ENCODE data around the gene SYNPO2.
A peak's percentile ranks its signal among the peaks of the same experiment; 100 is the strongest.
"Not testable (repeated sequence)": the region's sequence is repeated elsewhere in the genome, so short reads cannot be mapped to it uniquely, and the experiment has no call there.

Gene SYNPO2

DNA sequence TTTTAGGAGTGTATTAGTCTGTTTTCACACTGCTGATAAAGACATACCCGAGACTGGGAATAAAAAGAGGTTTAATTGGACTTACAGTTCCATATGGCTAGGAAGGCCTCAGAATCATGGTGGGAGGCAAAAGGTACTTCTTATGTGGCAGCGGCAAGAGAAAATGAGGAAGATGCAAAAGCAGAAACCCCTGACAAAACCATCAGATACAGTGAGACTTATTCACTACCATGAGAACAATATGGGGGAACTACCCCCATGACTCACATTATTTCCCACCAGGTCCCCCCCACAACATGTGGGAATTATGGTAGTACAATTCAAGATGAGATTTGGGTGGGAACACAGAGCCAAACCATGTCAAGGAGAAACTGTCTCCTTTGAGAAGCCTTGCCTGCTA is 121.6 kb downstream of the SYNPO2 start:
- not testable (repeated sequence) for H3K9me3 ChIP-seq (ENCODE audit: low read length); H3K4me3 ChIP-seq (ENCODE audit: low read length); H3K4me1 ChIP-seq (ENCODE audit: insufficient read depth, low read length); H3K27me3 ChIP-seq (ENCODE audit: insufficient read depth, low read length); H3K36me3 ChIP-seq (ENCODE audit: insufficient read depth, low read length); H2AFZ ChIP-seq (ENCODE audit: low read depth, low read length)

DNA sequence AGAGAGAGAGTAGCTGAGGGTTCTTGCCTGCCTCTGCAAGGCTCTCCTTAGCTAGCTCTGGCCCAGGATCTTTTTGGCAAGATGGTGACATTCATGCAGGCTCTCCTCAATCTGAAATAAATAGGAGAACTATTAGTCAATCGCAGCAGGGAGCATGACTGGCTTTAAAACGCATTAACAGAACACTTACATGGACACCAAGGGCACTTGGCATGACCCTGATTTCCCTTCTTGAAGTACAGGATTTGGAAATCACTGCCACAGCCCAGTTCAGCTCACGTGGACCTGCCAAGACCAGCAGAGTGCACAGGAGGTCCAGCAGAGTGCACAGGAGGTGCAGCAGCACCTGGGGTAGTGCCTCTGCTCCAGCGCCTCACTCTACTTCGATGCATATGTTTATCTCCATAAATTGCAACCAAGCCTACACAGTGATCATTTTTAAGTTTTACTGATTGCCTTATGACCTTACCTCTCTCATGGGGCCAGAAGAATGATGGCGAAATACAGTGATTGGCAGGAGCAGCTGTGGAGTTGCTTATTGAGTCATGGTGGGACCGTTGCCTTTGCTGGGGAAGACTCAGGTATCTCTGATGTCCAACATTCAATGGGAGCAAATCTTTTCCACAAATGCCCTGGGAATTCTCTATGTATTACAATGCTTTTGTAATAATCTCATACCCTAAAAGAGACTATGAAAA is 122.4 kb downstream of the SYNPO2 start:
- Histone ChIP-seq H3K4me3 (ENCODE audit: low read length) (no peak overlapping the region), H3K4me1 (ENCODE audit: insufficient read depth, low read length) (no peaks in the 10 kb centered on the region), H3K36me3 (ENCODE audit: insufficient read depth, low read length) (no peaks in the 10 kb centered on the region), H3K9me3 (ENCODE audit: low read length) (no peaks in the 10 kb centered on the region), H2AFZ (ENCODE audit: low read depth, low read length) (no peak overlapping the region), H3K27me3 (ENCODE audit: insufficient read depth, low read length) (no peaks in the 10 kb centered on the region)

DNA sequence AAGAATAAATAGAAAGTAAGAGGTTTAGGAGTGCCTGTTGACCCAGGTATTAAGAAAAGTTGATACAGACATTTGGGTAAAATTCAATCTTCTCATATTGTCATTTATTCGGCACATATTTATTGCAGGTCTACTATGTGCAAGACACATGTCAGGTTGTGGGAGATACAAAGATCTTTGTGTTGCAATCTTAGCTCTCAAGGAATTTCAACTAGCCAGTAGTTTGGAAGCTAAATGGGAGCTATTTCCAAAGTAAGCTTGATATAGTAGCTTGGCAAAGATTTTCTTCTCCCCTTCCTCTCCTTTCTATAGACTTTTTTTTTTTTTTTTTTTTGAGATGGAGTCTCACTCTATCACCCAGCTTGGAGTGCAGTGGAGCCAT is 122.9 kb downstream of the SYNPO2 start:
- no peak overlapping the region for H3K4me3 ChIP-seq (ENCODE audit: low read length)
- no peaks in the 10 kb centered on the region for H3K27me3 ChIP-seq (ENCODE audit: insufficient read depth, low read length)
- no peak overlapping the region for H2AFZ ChIP-seq (ENCODE audit: low read depth, low read length)
- H3K4me1 ChIP-seq (ENCODE audit: insufficient read depth, low read length) = no peaks in the 10 kb centered on the region
- no peaks in the 10 kb centered on the region for H3K9me3 ChIP-seq (ENCODE audit: low read length)
- no peaks in the 10 kb centered on the region for H3K36me3 ChIP-seq (ENCODE audit: insufficient read depth, low read length)

DNA sequence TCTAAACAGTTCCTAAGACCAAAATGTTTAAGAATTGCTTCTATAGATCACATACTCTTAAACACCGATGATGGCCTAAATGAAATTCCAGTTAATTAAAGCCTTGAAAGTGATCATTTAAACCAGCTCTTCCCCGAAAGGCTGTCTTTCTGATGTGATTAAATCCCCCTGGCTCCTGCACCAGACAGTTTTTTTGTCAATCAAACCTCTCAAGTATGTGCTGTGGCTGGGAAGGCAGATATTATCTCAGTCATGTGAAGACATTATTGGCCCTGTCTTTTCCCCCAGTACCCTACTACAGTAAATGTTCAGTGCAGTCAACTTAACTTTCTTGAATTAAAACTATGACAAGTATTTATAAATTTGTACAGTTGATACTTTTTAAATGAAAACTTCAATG is 126.0 kb downstream of the SYNPO2 start:
- H3K36me3 ChIP-seq (ENCODE audit: insufficient read depth, low read length) = no peaks in the 10 kb centered on the region
- H3K4me3 ChIP-seq (ENCODE audit: low read length) = no peak overlapping the region
- H3K27me3 ChIP-seq (ENCODE audit: insufficient read depth, low read length) = no peaks in the 10 kb centered on the region
- H3K9me3 ChIP-seq (ENCODE audit: low read length) = no peaks in the 10 kb centered on the region
- H3K4me1 ChIP-seq (ENCODE audit: insufficient read depth, low read length) = no peaks in the 10 kb centered on the region
- no peak overlapping the region for H2AFZ ChIP-seq (ENCODE audit: low read depth, low read length)

- H3K36me3 ChIP-seq (ENCODE audit: insufficient read depth, low read length) = no peaks in the 10 kb centered on the region
- no peaks in the 10 kb centered on the region for H3K9me3 ChIP-seq (ENCODE audit: low read length)
- H3K4me3 ChIP-seq (ENCODE audit: low read length) = no peak overlapping the region
- H3K27me3 ChIP-seq (ENCODE audit: insufficient read depth, low read length) = no peaks in the 10 kb centered on the region
- no peak overlapping the region for H2AFZ ChIP-seq (ENCODE audit: low read depth, low read length)
- H3K4me1 ChIP-seq (ENCODE audit: insufficient read depth, low read length) = no peaks in the 10 kb centered on the region
Measured at GRCh38 chr4:119016636-119017035, 128.0 kb downstream of the SYNPO2 start.

DNA sequence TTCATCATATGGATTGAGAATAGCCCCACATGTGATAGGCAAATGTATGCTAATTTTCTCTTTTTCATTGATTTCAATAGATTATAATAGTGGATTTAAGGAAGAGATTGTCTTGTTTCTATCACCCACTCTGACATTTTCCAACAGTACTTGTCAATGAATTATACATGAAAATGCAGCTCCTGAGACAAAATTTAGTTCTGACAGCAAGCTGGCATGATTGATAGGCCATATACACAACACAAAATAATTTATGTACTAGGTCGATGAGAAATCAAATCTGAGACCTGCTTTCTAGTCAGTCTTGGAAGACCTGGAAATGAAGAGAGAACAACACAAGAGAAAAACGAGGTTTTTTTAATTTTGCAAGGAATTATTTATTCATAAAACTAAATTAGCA is 129.0 kb downstream of the SYNPO2 start:
- no peak overlapping the region for H3K4me3 ChIP-seq (ENCODE audit: low read length)
- no peak overlapping the region for H2AFZ ChIP-seq (ENCODE audit: low read depth, low read length)
- no peaks in the 10 kb centered on the region for H3K27me3 ChIP-seq (ENCODE audit: insufficient read depth, low read length)
- H3K4me1 ChIP-seq (ENCODE audit: insufficient read depth, low read length) = no peaks in the 10 kb centered on the region
- H3K36me3 ChIP-seq (ENCODE audit: insufficient read depth, low read length) = no peaks in the 10 kb centered on the region
- no peaks in the 10 kb centered on the region for H3K9me3 ChIP-seq (ENCODE audit: low read length)

DNA sequence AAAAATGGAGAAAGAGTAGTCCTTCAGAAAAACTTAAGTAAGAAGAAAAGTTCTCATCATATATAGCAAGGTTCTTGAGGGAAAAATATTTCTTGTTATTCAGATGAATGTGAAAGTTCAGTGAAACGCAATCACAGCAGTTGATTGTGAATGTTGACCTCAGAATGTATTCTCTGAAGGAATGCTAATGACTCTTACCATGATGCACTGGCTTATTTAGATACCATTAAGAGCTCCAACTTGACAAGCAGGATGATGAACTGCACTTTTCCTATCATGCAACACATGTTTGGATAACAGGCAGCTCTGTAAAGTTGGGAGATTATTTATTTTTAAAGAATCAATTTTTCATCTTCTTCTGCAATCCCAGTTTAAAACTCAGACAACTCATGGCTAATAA is 131.5 kb downstream of the SYNPO2 start:
- Histone ChIP-seq H2AFZ (ENCODE audit: low read depth, low read length) (no peak overlapping the region), H3K9me3 (ENCODE audit: low read length) (no peaks in the 10 kb centered on the region), H3K36me3 (ENCODE audit: insufficient read depth, low read length) (no peaks in the 10 kb centered on the region), H3K4me1 (ENCODE audit: insufficient read depth, low read length) (no peaks in the 10 kb centered on the region), H3K27me3 (ENCODE audit: insufficient read depth, low read length) (no peaks in the 10 kb centered on the region), H3K4me3 (ENCODE audit: low read length) (no peak overlapping the region)

GRCh38 chr4:119022520-119022919 is 133.9 kb downstream of the SYNPO2 start:
- not testable (repeated sequence) for H3K4me1 ChIP-seq (ENCODE audit: insufficient read depth, low read length); H3K9me3 ChIP-seq (ENCODE audit: low read length); H3K36me3 ChIP-seq (ENCODE audit: insufficient read depth, low read length); H3K4me3 ChIP-seq (ENCODE audit: low read length); H2AFZ ChIP-seq (ENCODE audit: low read depth, low read length); H3K27me3 ChIP-seq (ENCODE audit: insufficient read depth, low read length)

GRCh38 chr4:119024102-119024501 is 135.4 kb downstream of the SYNPO2 start:
- Histone ChIP-seq H2AFZ (ENCODE audit: low read depth, low read length) (no peak overlapping the region), H3K4me3 (ENCODE audit: low read length) (no peak overlapping the region), H3K27me3 (ENCODE audit: insufficient read depth, low read length) (no peaks in the 10 kb centered on the region), H3K9me3 (ENCODE audit: low read length) (no peaks in the 10 kb centered on the region), H3K36me3 (ENCODE audit: insufficient read depth, low read length) (no peaks in the 10 kb centered on the region), H3K4me1 (ENCODE audit: insufficient read depth, low read length) (no peaks in the 10 kb centered on the region)

DNA sequence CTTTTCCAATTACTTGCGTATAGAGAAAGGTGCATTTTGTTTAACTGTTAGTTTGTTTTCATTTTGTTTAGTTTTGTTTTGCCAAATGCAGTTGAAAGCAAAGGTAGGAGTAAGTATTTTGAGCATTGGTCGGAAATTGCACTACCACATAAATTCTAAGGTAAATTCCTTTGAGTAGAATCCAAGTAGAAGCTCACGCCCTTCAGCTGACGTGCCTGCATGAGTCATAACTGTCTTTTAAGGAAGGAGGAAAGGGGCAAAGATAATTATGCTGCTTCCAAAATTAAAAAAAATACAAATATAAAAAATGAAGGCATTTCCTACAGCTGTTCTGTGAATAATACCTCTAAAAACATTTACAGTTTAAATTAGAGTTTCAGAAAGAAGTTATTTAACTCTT is 136.8 kb downstream of the SYNPO2 start:
- H3K4me3 ChIP-seq (ENCODE audit: low read length) = no peak overlapping the region

GRCh38 chr4:119025916-119026661 is 137.4 kb downstream of the SYNPO2 start:
- no peaks in the 10 kb centered on the region for H3K36me3 ChIP-seq (ENCODE audit: insufficient read depth, low read length)
- H3K9me3 ChIP-seq (ENCODE audit: low read length) = no peaks in the 10 kb centered on the region
- no peak overlapping the region for H3K4me3 ChIP-seq (ENCODE audit: low read length)
- H3K27me3 ChIP-seq (ENCODE audit: insufficient read depth, low read length) = no peaks in the 10 kb centered on the region
- H2AFZ ChIP-seq (ENCODE audit: low read depth, low read length) = peak overlapping the region; percentile 54
- H3K4me1 ChIP-seq (ENCODE audit: insufficient read depth, low read length) = no peaks in the 10 kb centered on the region

More for the DNA sequence above, 136.8 kb downstream of the SYNPO2 start:
- H3K27me3 ChIP-seq (ENCODE audit: insufficient read depth, low read length) = no peaks in the 10 kb centered on the region
- H3K9me3 ChIP-seq (ENCODE audit: low read length) = no peaks in the 10 kb centered on the region
- no peaks in the 10 kb centered on the region for H3K4me1 ChIP-seq (ENCODE audit: insufficient read depth, low read length)
- H3K36me3 ChIP-seq (ENCODE audit: insufficient read depth, low read length) = no peaks in the 10 kb centered on the region
- no peak overlapping the region for H2AFZ ChIP-seq (ENCODE audit: low read depth, low read length)

DNA sequence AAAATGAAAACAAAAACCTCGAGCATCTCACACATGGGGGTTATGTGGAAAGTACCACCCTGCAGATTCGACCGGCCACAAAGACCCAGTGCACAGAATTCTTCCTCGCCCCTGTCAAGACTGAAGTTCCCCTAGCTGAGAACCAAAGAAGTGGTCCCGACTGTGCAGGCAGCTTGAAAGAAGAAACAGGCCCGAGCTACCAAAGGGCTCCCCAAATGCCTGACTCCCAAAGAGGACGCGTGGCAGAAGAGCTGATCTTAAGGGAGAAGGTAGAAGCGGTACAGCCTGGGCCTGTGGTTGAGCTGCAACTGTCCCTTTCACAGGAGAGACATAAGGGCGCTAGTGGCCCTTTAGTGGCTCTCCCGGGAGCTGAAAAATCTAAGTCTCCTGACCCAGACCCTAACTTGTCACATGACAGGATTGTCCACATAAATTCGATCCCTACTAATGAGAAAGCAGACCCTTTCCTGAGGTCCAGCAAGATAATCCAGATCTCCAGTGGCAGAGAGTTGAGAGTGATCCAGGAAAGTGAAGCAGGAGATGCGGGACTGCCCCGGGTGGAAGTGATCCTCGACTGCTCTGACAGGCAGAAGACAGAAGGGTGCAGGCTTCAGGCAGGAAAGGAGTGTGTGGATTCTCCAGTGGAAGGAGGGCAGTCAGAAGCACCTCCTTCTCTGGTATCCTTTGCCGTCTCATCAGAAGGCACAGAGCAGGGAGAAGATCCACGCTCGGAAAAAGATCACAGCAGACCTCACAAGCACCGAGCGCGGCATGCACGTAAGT is 138.2 kb downstream of the SYNPO2 start:
- Histone ChIP-seq H3K4me3 (ENCODE audit: low read length) (no peak overlapping the region), H2AFZ (ENCODE audit: low read depth, low read length) (peak overlapping the region; percentile 54), H3K4me1 (ENCODE audit: insufficient read depth, low read length) (no peaks in the 10 kb centered on the region), H3K27me3 (ENCODE audit: insufficient read depth, low read length) (no peaks in the 10 kb centered on the region), H3K36me3 (ENCODE audit: insufficient read depth, low read length) (no peaks in the 10 kb centered on the region), H3K9me3 (ENCODE audit: low read length) (peaks cover 2% of the 10 kb centered on the region)

DNA sequence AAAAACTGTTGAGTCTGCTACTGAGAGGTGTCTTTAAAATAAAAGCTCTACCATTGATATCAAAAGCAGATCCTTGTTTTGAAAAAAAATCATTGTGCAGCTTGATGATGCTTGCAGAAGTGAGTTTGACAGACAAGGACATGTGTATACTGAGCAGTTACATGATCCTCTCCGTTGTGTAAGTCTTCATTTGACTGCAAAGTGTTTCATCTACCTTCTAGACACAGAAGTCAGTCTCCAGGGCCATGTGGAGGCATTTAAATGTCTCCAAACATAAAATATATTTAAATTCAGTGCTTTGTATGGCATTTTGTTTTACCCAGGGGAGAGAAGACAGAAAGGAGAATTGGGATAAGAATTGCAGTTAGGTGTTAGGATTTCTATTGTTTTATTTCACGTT is 139.2 kb downstream of the SYNPO2 start:
- Histone ChIP-seq H3K9me3 (ENCODE audit: low read length) (peaks cover 2% of the 10 kb centered on the region), H3K27me3 (ENCODE audit: insufficient read depth, low read length) (no peaks in the 10 kb centered on the region), H2AFZ (ENCODE audit: low read depth, low read length) (no peak overlapping the region), H3K4me3 (ENCODE audit: low read length) (no peak overlapping the region), H3K4me1 (ENCODE audit: insufficient read depth, low read length) (no peaks in the 10 kb centered on the region), H3K36me3 (ENCODE audit: insufficient read depth, low read length) (no peaks in the 10 kb centered on the region)
